Prostate gland (tissue), 2 donors: Measurements from ENCODE around the gene NPAS1.

ENCODE experiments used
- POLR2A ChIP-seq: fragments of 450-650 bp; IDR thresholded peaks from one replicate; pipeline ENCODE4 v1.6.1; 2016; ENCODE audit warnings: antibody characterized with exemption, mild to moderate bottlenecking
- POLR2AphosphoS5 ChIP-seq: sonication (generic); formaldehyde crosslinking; IDR thresholded peaks from one replicate; pipeline ENCODE4 v1.6.1; 2017; ENCODE audit warnings: antibody characterized with exemption
- TF ChIP-seq, protein P1 (sequence below), 4 experiments: fragments of 200-600 bp in 2 of 4; fragments of 450-650 bp in 2 of 4; sonication (generic) in 2 of 4; IDR thresholded peaks; 1 replicate in 3 of 4; 2 replicates in 1 of 4; pipeline ENCODE4 v1.5.1; 2016 to 2019; ENCODE audit warnings: antibody characterized with exemption in 4 of 4, mild to moderate bottlenecking in 2 of 4, moderate library complexity in 2 of 4

GRCh38 chr19:47002106-47002766 lies 17.4 kb upstream of the NPAS1 start:
- TF ChIP-seq POLR2A (no peak), POLR2AphosphoS5 (no peak)
- TF ChIP-seq, protein P1, sequence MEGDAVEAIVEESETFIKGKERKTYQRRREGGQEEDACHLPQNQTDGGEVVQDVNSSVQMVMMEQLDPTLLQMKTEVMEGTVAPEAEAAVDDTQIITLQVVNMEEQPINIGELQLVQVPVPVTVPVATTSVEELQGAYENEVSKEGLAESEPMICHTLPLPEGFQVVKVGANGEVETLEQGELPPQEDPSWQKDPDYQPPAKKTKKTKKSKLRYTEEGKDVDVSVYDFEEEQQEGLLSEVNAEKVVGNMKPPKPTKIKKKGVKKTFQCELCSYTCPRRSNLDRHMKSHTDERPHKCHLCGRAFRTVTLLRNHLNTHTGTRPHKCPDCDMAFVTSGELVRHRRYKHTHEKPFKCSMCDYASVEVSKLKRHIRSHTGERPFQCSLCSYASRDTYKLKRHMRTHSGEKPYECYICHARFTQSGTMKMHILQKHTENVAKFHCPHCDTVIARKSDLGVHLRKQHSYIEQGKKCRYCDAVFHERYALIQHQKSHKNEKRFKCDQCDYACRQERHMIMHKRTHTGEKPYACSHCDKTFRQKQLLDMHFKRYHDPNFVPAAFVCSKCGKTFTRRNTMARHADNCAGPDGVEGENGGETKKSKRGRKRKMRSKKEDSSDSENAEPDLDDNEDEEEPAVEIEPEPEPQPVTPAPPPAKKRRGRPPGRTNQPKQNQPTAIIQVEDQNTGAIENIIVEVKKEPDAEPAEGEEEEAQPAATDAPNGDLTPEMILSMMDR (IDR thresholded peaks at IDR 0.05): peak in 2 of 4 experiments; percentile 32 to 35
